DOHH2 (cell line): ENCODE results near the gene KDR.

Experiments used
- CTCF ChIP-seq: fragments of 200-600 bp; sonication (generic); IDR thresholded peaks from one replicate; pipeline ENCODE4 v1.5.1; 2014; ENCODE audit warnings: antibody characterized with exemption, mild to moderate bottlenecking, low read depth, low read length; ENCODE audit not compliant: poor library complexity, severe bottlenecking
- EZH2phosphoT487 ChIP-seq: fragments of 200-600 bp; sonication (generic); IDR thresholded peaks from 2 replicates; pipeline ENCODE4 v1.6.1; 2017; ENCODE audit warnings: borderline replicate concordance, mild to moderate bottlenecking, antibody characterized with exemption, low read length, moderate library complexity, mixed read lengths

GRCh38 chr4:55036405-55036804, 89.0 kb downstream of the KDR start:
- TF ChIP-seq CTCF (no peak), EZH2phosphoT487 (no peak)
